ENCODE data around the gene RAD18.
A peak's percentile ranks its signal among the peaks of the same experiment; 100 is the strongest.

RAD18 gene

DNA sequence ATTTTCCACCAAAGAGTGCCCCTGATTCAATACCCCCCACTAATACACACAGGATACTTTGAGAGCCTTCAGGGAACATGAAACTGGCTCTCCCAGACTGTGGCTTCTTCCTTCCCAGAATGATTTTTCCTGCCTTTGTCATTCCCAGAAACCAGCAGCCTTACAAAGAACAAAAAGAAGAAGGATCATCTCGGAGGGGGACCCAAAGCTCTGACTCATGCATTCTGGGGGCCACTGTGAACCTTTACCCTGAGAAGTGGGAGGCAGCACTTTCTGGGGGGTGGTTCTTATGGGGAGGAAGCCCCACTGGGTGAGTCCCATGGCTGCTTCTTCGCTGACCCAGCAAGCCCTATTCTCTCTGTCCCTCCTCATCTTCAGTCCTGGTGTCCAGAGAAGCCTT, 44.7 kb upstream of the RAD18 start:
- no peak overlapping the region for H3K4ac ChIP-seq (ENCODE audit: low read depth in 1 of 2, low read length in 2 of 2)
- no peak overlapping the region for H2AK5ac ChIP-seq (ENCODE audit: low read length, severe bottlenecking)
- H3K27ac ChIP-seq (ENCODE audit: low read length, poor library complexity, severe bottlenecking): no peak overlapping the region
- no peaks in the 10 kb centered on the region for H3K9me3 ChIP-seq (ENCODE audit: control insufficient read depth, low read length)
- no peak overlapping the region for H3K4me3 ChIP-seq (ENCODE audit: insufficient read depth in 1 of 2, low read depth in 1 of 2, low read length in 2 of 2)
- no peaks in the 10 kb centered on the region for H3K79me1 ChIP-seq (replicated peaks; ENCODE audit: low read length, poor library complexity, severe bottlenecking)
- no peak overlapping the region for H4K91ac ChIP-seq (ENCODE audit: low read length)
- H2BK12ac ChIP-seq (ENCODE audit: low read length in 2 of 2): no peak overlapping the region
- no peak overlapping the region for H3K4me2 ChIP-seq (ENCODE audit: low read length, poor library complexity, severe bottlenecking)
- no peak overlapping the region for H2BK120ac ChIP-seq (ENCODE audit: low read depth, low read length)
- peaks cover 0 to 18% of the 10 kb centered on the region in 2 experiments for H3K36me3 ChIP-seq (ENCODE audit: control insufficient read depth in 1 of 2, insufficient read depth in 2 of 2, low read depth in 1 of 2, low read length in 2 of 2)
- no peak overlapping the region for H2AFZ ChIP-seq (ENCODE audit: low read depth, low read length)
- H3K14ac ChIP-seq (ENCODE audit: low read length in 2 of 2): no peak overlapping the region
- no peak overlapping the region for H4K8ac ChIP-seq (ENCODE audit: low read length)
- H2BK5ac ChIP-seq (ENCODE audit: low read depth, low read length, poor library complexity, severe bottlenecking): no peak overlapping the region
- no peak overlapping the region for H3K23ac ChIP-seq (ENCODE audit: low read length in 2 of 2)
- peaks cover 1% of the 10 kb centered on the region for H3K4me1 ChIP-seq (ENCODE audit: control insufficient read depth, insufficient read depth, low read depth, low read length)
- peaks cover 0 to 17% of the 10 kb centered on the region in 2 experiments for H3K27me3 ChIP-seq (ENCODE audit: control insufficient read depth in 1 of 2, insufficient read depth in 1 of 2, low read length in 2 of 2)
- H3K9ac ChIP-seq (ENCODE audit: low read length): peak overlapping the region; percentile 47
- H2BK15ac ChIP-seq (ENCODE audit: low read depth, poor library complexity, severe bottlenecking): no peak overlapping the region
- DNase-seq: no peak
- no CpG with 5 or more reads among the region's 2 CpGs for WGBS
- no peak overlapping the region for H3K18ac ChIP-seq (ENCODE audit: low read depth in 1 of 2, low read length in 2 of 2)

DNA sequence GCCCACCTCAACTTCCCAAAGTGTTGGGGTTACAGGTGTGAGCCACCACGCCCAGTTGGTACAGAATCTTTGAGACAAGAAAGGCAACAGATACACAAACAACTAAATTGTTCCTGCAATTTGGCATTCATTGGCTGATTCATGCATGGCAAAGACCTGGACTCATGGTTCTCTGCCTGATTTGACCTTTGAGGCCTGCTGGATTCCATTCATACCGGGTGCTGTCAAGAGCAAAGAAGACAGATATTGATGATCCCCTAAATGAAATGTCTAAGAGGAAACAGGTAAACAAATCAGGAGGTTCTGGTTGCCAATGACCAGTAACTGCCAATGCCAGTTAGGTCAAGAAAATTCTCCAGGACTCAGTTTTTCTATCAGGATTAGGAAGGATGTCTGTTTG, 43.9 kb upstream of the RAD18 start:
- Histone ChIP-seq H3K18ac (ENCODE audit: low read depth in 1 of 2, low read length in 2 of 2) (no peak overlapping the region), H3K23ac (ENCODE audit: low read length in 2 of 2) (no peak overlapping the region), H3K4me2 (ENCODE audit: low read length, poor library complexity, severe bottlenecking) (no peak overlapping the region), H3K4ac (ENCODE audit: low read depth in 1 of 2, low read length in 2 of 2) (no peak overlapping the region), H3K4me1 (ENCODE audit: control insufficient read depth, insufficient read depth, low read depth, low read length) (peaks cover 1% of the 10 kb centered on the region), H2BK5ac (ENCODE audit: low read depth, low read length, poor library complexity, severe bottlenecking) (no peak overlapping the region), H3K4me3 (ENCODE audit: insufficient read depth in 1 of 2, low read depth in 1 of 2, low read length in 2 of 2) (no peak overlapping the region), H2AK5ac (ENCODE audit: low read length, severe bottlenecking) (no peak overlapping the region), H2AFZ (ENCODE audit: low read depth, low read length) (no peak overlapping the region), H3K27me3 (ENCODE audit: control insufficient read depth in 1 of 2, insufficient read depth in 1 of 2, low read length in 2 of 2) (peaks cover 0 to 17% of the 10 kb centered on the region in 2 experiments), H3K79me1 (replicated peaks; ENCODE audit: low read length, poor library complexity, severe bottlenecking) (no peaks in the 10 kb centered on the region), H3K14ac (ENCODE audit: low read length in 2 of 2) (no peak overlapping the region), H3K9me3 (ENCODE audit: control insufficient read depth, low read length) (no peaks in the 10 kb centered on the region), H2BK12ac (ENCODE audit: low read length in 2 of 2) (no peak overlapping the region), H4K91ac (ENCODE audit: low read length) (no peak overlapping the region), H3K27ac (ENCODE audit: low read length, poor library complexity, severe bottlenecking) (no peak overlapping the region), H3K9ac (ENCODE audit: low read length) (no peak overlapping the region), H3K36me3 (ENCODE audit: control insufficient read depth in 1 of 2, insufficient read depth in 2 of 2, low read depth in 1 of 2, low read length in 2 of 2) (peaks cover 0 to 11% of the 10 kb centered on the region in 2 experiments), H2BK15ac (ENCODE audit: low read depth, poor library complexity, severe bottlenecking) (no peak overlapping the region), H4K8ac (ENCODE audit: low read length) (no peak overlapping the region), H2BK120ac (ENCODE audit: low read depth, low read length) (no peak overlapping the region)
- no peak for DNase-seq
- 69% methylated on average over 2 of the region's 2 CpGs for WGBS

DNA sequence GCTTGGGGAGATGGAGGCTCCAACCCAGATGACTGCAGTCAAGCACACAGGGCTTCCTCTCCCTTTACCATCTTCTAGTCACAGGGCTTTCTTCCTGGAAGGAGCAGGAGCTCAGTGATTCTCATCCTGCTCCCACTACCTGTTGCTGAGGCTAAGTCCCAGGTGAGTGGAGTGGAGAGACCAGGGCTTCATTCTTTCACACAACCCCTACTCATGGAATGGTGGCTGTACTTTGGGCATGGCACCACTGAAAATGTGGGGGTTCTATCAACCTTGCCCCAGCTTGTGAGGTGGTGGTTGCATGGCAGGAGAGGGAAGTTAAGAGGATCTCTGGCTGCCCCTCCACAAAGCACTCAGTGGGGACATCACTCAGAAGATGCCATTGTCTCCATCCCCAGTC, 36.8 kb upstream of the RAD18 start:
- H3K9ac ChIP-seq (ENCODE audit: low read length): no peak overlapping the region
- no peak overlapping the region for H2BK5ac ChIP-seq (ENCODE audit: low read depth, low read length, poor library complexity, severe bottlenecking)
- H2BK120ac ChIP-seq (ENCODE audit: low read depth, low read length): no peak overlapping the region
- H2BK12ac ChIP-seq (ENCODE audit: low read length in 2 of 2): no peak overlapping the region
- no peak overlapping the region for H4K8ac ChIP-seq (ENCODE audit: low read length)
- no peaks in the 10 kb centered on the region for H3K79me1 ChIP-seq (replicated peaks; ENCODE audit: low read length, poor library complexity, severe bottlenecking)
- no peak overlapping the region for H2AK5ac ChIP-seq (ENCODE audit: low read length, severe bottlenecking)
- no peak overlapping the region for H3K18ac ChIP-seq (ENCODE audit: low read depth in 1 of 2, low read length in 2 of 2)
- H3K36me3 ChIP-seq (ENCODE audit: control insufficient read depth in 1 of 2, insufficient read depth in 2 of 2, low read depth in 1 of 2, low read length in 2 of 2): no peaks in the 10 kb centered on the region
- H3K27ac ChIP-seq (ENCODE audit: low read length, poor library complexity, severe bottlenecking): no peak overlapping the region
- H3K4me1 ChIP-seq (ENCODE audit: control insufficient read depth, insufficient read depth, low read depth, low read length): no peaks in the 10 kb centered on the region
- no peak overlapping the region for H3K14ac ChIP-seq (ENCODE audit: low read length in 2 of 2)
- no peak overlapping the region for H2AFZ ChIP-seq (ENCODE audit: low read depth, low read length)
- DNase-seq: no peak
- no peak overlapping the region for H4K91ac ChIP-seq (ENCODE audit: low read length)
- no peak overlapping the region for H3K4me3 ChIP-seq (ENCODE audit: insufficient read depth in 1 of 2, low read depth in 1 of 2, low read length in 2 of 2)
- peaks cover 0 to 26% of the 10 kb centered on the region in 2 experiments for H3K27me3 ChIP-seq (ENCODE audit: control insufficient read depth in 1 of 2, insufficient read depth in 1 of 2, low read length in 2 of 2)
- H3K4me2 ChIP-seq (ENCODE audit: low read length, poor library complexity, severe bottlenecking): no peak overlapping the region
- H3K4ac ChIP-seq (ENCODE audit: low read depth in 1 of 2, low read length in 2 of 2): no peak overlapping the region
- no peak overlapping the region for H2BK15ac ChIP-seq (ENCODE audit: low read depth, poor library complexity, severe bottlenecking)
- H3K23ac ChIP-seq (ENCODE audit: low read length in 2 of 2): no peak overlapping the region
- no peaks in the 10 kb centered on the region for H3K9me3 ChIP-seq (ENCODE audit: control insufficient read depth, low read length)

DNA sequence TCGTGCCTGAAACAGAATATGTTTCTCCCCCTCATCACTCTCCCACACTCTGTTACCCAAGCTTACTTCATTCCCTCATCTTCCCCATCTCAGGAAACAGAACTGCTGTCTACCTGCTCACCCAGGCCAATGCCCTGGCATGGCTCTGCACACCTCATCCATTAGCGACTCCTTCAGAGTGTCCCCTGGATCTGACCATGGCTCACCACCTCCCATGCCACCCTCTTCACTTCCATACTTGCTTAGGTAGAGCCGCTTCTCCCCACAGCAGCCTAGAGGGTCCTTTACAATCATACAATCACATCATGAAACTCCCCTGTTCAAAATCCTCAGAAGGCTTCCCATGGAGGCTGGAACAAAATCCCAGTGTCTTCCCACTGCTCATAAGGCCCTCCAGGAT, 33.9 kb upstream of the RAD18 start:
- H3K4ac ChIP-seq (ENCODE audit: low read depth in 1 of 2, low read length in 2 of 2): no peak overlapping the region
- no peak overlapping the region for H2BK5ac ChIP-seq (ENCODE audit: low read depth, low read length, poor library complexity, severe bottlenecking)
- no peak overlapping the region for H2AFZ ChIP-seq (ENCODE audit: low read depth, low read length)
- peak overlapping the region in 1 of 2 experiments; percentile 6 for H3K14ac ChIP-seq (ENCODE audit: low read length in 2 of 2)
- WGBS: 82% methylated on average over 3 of the region's 3 CpGs
- H3K4me2 ChIP-seq (ENCODE audit: low read length, poor library complexity, severe bottlenecking): no peak overlapping the region
- peak overlapping the region; percentile 72 for H3K9ac ChIP-seq (ENCODE audit: low read length)
- H3K36me3 ChIP-seq (ENCODE audit: control insufficient read depth in 1 of 2, insufficient read depth in 2 of 2, low read depth in 1 of 2, low read length in 2 of 2): peaks cover 0 to 2% of the 10 kb centered on the region in 2 experiments
- H3K27ac ChIP-seq (ENCODE audit: low read length, poor library complexity, severe bottlenecking): no peak overlapping the region
- no peaks in the 10 kb centered on the region for H3K9me3 ChIP-seq (ENCODE audit: control insufficient read depth, low read length)
- H3K23ac ChIP-seq (ENCODE audit: low read length in 2 of 2): no peak overlapping the region
- no peaks in the 10 kb centered on the region for H3K79me1 ChIP-seq (replicated peaks; ENCODE audit: low read length, poor library complexity, severe bottlenecking)
- H3K18ac ChIP-seq (ENCODE audit: low read depth in 1 of 2, low read length in 2 of 2): no peak overlapping the region
- no peak overlapping the region for H2AK5ac ChIP-seq (ENCODE audit: low read length, severe bottlenecking)
- no peak overlapping the region for H4K91ac ChIP-seq (ENCODE audit: low read length)
- no peak for DNase-seq
- no peak overlapping the region for H2BK15ac ChIP-seq (ENCODE audit: low read depth, poor library complexity, severe bottlenecking)
- no peak overlapping the region for H4K8ac ChIP-seq (ENCODE audit: low read length)
- peaks cover 0 to 39% of the 10 kb centered on the region in 2 experiments for H3K27me3 ChIP-seq (ENCODE audit: control insufficient read depth in 1 of 2, insufficient read depth in 1 of 2, low read length in 2 of 2)
- no peaks in the 10 kb centered on the region for H3K4me1 ChIP-seq (ENCODE audit: control insufficient read depth, insufficient read depth, low read depth, low read length)
- no peak overlapping the region for H2BK120ac ChIP-seq (ENCODE audit: low read depth, low read length)
- H3K4me3 ChIP-seq (ENCODE audit: insufficient read depth in 1 of 2, low read depth in 1 of 2, low read length in 2 of 2): peak overlapping the region in 1 of 2 experiments; percentile 27
- H2BK12ac ChIP-seq (ENCODE audit: low read length in 2 of 2): no peak overlapping the region

Measured in mesenchymal stem cell (in vitro differentiated cells and primary cell).